HG03280 (cell line): ENCODE results near the gene CKB.

Experiments
- ATAC-seq: cut with Tn5 transposase; IDR thresholded peaks from one replicate; pipeline ENCODE4 v1.9.1; 2021; ENCODE audit warnings: mild to moderate bottlenecking, moderate library complexity; ENCODE audit not compliant: unreplicated experiment

CKB gene

GRCh38 chr14:103522649-103523574, at the start of gene CKB:
TSS of gene CKB (minus strand) at chr14:103522830. CDS start at chr14:103522493, 337 bp downstream.
- no peak for ATAC-seq

- no peak for ATAC-seq
Observed at GRCh38 chr14:103569408-103569807, 46.8 kb upstream of the CKB start.

- no peak for ATAC-seq
Observed at GRCh38 chr14:103568952-103569351, 46.3 kb upstream of the CKB start.

GRCh38 chr14:103563844-103564505, 41.3 kb upstream of the CKB start:
- ATAC-seq: no peak

- no peak for ATAC-seq
Observed at GRCh38 chr14:103563226-103563620, 40.6 kb upstream of the CKB start.

GRCh38 chr14:103562429-103563225, 40.0 kb upstream of the CKB start, which contains the start of the genes BAG5 and COA8:
TSS of gene BAG5 (minus strand) at chr14:103562657. CDS start at chr14:103561164, 1,493 bp downstream.
TSS of gene COA8 (plus strand) at chr14:103562960. CDS start at chr14:103563002, 42 bp downstream.
- ATAC-seq: peak; percentile 73

GRCh38 chr14:103562179-103562428, 39.5 kb upstream of the CKB start:
- no peak for ATAC-seq

- ATAC-seq: peak; percentile 17
Observed at GRCh38 chr14:103561381-103562178, 39.0 kb upstream of the CKB start.

- ATAC-seq: no peak
Observed at GRCh38 chr14:103560691-103561090, 38.1 kb upstream of the CKB start.

- ATAC-seq: no peak
Observed at GRCh38 chr14:103559766-103560165, 37.1 kb upstream of the CKB start.

- ATAC-seq: no peak
Observed at GRCh38 chr14:103558071-103558882, 35.6 kb upstream of the CKB start.

GRCh38 chr14:103556946-103557758, 34.5 kb upstream of the CKB start:
- ATAC-seq: no peak

- no peak for ATAC-seq
Observed at GRCh38 chr14:103555559-103556337, 33.1 kb upstream of the CKB start.

GRCh38 chr14:103552846-103553210, 30.2 kb upstream of the CKB start:
- ATAC-seq: no peak

GRCh38 chr14:103552011-103552845, 29.6 kb upstream of the CKB start:
- no peak for ATAC-seq

- no peak for ATAC-seq
Observed at GRCh38 chr14:103551338-103551762, 28.7 kb upstream of the CKB start.
